ENCODE measurements around the gene COPS9.

The COPS9 gene

DNA sequence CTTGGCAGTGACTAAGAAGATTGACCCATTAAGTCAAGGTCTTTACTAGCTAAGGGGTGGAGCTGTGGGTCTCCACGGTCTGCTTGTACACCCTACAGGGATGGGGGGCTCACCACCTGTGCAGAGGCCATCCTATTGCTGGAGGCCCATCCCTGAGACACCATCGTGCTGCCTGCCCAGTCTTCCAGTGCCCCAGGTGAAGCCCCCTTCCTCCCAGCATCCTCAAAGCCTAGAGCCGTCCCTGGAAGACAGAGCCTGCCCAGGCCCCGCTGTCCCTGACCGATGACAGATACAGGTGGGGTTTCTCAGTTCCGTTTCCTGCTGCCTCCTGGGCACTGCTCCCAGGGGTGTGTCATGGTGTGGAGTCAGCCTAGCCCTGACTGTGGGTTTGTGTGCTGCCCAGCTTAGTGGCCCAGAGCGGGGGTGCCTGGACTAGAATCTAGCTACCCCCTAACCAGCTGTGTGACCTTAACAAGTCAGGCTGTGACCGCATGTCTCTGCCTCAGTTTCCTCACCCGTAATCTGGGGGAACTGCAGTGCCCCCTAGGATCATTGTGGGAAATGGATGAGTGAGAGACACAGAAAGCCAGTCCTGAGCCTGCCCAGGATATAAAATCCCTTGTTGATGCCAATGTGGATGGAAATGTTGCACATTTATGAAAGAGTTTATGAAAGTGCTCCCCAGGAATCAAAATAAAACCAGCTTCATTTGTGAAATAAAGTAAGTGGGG, 2.3 kb upstream of the COPS9 start:
- peaks cover 12% of the 10 kb centered on the region for H3K4me1 ChIP-seq (ENCODE audit: insufficient read depth, low read length)
- peaks cover 11% of the 10 kb centered on the region for H3K27me3 ChIP-seq (ENCODE audit: insufficient read depth, low read length)
- H3K4me3 ChIP-seq (ENCODE audit: low read length) = no peak overlapping the region
- no peak overlapping the region for H3K9ac ChIP-seq (ENCODE audit: low read depth, low read length)
- H3K27ac ChIP-seq (ENCODE audit: low read length) = no peak overlapping the region
- no peaks in the 10 kb centered on the region for H3K9me3 ChIP-seq (ENCODE audit: insufficient read depth, low read depth, low read length)
- peaks cover 5% of the 10 kb centered on the region for H3K36me3 ChIP-seq (ENCODE audit: insufficient read depth, low read depth, low read length)

DNA sequence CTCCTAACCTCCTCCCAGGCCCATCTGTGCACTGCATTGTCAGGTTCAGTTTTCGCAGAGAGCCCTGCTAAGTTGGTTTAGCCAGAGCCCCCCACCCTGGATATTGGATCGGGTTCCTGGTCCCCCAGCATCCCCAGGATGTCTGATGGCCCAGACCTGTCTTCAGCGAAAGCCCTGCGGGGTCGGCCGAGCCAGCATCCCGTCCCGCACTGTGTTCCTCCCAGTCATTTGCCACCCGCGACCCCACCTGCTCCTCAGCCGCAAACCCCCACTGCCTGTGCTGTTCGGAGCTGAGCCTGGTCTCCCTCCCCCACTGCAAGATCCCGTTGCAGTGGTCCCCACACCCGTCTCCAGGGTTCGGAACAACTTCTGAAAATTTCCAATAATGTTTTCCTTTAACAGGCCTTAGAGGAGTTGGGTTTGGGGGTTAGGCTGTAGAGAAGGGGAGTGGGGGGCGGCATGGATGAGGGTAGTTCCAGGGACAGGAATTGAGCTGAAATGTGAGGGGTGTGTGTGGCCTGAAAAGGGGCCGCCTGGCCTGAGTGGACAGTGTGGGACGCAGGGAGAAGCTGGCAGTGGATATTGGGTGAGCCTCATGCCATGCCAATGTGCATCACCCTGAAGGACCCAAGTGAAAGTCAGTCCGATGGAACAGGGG, 1.6 kb upstream of the COPS9 start:
- no peaks in the 10 kb centered on the region for H3K9me3 ChIP-seq (ENCODE audit: insufficient read depth, low read depth, low read length)
- H3K36me3 ChIP-seq (ENCODE audit: insufficient read depth, low read depth, low read length) = peaks cover 12% of the 10 kb centered on the region
- H3K4me1 ChIP-seq (ENCODE audit: insufficient read depth, low read length) = peaks cover 12% of the 10 kb centered on the region
- no peak overlapping the region for H3K27ac ChIP-seq (ENCODE audit: low read length)
- H3K4me3 ChIP-seq (ENCODE audit: low read length) = no peak overlapping the region
- H3K27me3 ChIP-seq (ENCODE audit: insufficient read depth, low read length) = peaks cover 11% of the 10 kb centered on the region
- H3K9ac ChIP-seq (ENCODE audit: low read depth, low read length) = no peak overlapping the region

DNA sequence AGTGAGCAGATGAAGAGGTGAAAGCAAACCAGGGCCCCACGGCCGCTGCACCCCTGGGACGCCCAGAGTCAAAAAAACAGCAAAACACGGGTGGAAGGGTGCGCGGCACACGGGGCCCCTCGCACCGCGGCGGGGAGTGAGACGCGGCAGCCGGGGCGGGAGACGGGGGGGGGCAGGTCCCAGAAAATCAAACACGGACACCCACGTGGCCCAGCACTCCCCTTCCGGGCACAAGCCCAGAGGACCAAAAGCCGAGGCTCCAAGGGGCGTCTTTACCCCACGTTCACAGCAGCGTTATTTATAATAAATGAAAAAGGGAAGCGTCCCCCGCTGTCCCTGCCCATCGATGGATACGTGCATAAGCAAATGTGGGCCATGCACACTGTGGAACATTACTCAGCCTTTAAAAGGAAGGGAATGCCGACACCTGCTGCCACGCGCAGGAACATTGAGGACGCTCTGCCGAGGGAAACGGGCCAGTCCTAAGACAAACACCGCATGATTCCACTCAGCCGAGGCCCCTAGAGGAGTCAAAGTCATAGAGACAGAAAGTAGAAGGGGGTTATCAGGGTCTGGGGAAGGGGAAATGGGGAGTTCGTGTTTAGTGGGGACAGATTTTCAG, 677 bp upstream of the COPS9 start:
- H3K9me3 ChIP-seq (ENCODE audit: insufficient read depth, low read depth, low read length) = no peaks in the 10 kb centered on the region
- peaks cover 12% of the 10 kb centered on the region for H3K4me1 ChIP-seq (ENCODE audit: insufficient read depth, low read length)
- peak overlapping the region; percentile 80 for H3K4me3 ChIP-seq (ENCODE audit: low read length)
- H3K9ac ChIP-seq (ENCODE audit: low read depth, low read length) = peak overlapping the region; percentile 69
- peaks cover 11% of the 10 kb centered on the region for H3K27me3 ChIP-seq (ENCODE audit: insufficient read depth, low read length)
- H3K36me3 ChIP-seq (ENCODE audit: insufficient read depth, low read depth, low read length) = peaks cover 21% of the 10 kb centered on the region
- no peak overlapping the region for H3K27ac ChIP-seq (ENCODE audit: low read length)

DNA sequence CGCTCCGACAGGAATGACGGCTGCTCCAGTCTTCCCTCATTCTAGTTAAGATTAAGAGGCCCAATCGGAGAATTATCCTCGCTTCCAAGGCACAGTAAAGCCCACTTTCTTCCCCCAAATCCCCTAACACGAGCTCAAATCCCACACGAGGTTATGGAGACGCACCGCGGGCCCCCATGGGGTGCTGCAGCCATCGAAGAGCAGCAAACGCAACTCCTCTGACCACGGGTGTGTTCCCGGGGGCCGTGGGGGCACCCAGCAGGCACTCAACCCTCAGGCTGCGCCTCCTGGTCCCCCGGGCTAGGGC, 446 bp downstream of the COPS9 start:
- Histone ChIP-seq H3K27ac (ENCODE audit: low read length) (no peak overlapping the region), H3K36me3 (ENCODE audit: insufficient read depth, low read depth, low read length) (peaks cover 32% of the 10 kb centered on the region), H3K4me3 (ENCODE audit: low read length) (peak overlapping the region; percentile 80), H3K27me3 (ENCODE audit: insufficient read depth, low read length) (peaks cover 11% of the 10 kb centered on the region), H3K9me3 (ENCODE audit: insufficient read depth, low read depth, low read length) (no peaks in the 10 kb centered on the region), H3K4me1 (ENCODE audit: insufficient read depth, low read length) (peaks cover 12% of the 10 kb centered on the region), H3K9ac (ENCODE audit: low read depth, low read length) (peak overlapping the region; percentile 91)

DNA sequence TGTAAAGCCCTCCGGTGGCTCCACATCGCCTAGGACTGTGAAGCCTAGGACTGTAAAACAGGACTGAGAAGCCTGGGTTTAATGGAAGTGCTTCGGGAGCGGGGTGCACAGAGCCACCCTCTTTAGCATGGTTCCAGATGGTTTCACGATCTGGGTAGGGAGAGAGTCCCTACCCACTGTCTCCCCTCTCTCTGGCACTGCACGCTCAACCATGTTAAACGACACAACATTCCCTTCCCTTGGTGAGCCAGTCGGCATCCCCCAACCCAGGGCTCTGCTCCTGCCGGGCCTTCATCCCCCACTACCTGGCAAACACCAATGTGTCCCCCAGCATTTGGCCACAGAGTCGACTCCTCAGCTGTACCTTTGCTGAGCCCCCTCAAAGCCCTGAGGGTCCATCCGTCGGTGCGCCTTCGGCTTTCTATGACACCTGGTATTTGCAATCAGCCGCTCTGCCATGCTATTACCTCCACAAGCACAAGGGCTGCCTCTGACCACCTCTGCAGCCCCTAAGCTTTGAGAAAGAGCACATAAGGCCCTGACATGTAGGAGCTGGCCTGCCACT, 1.1 kb downstream of the COPS9 start:
- H3K27ac ChIP-seq (ENCODE audit: low read length) = no peak overlapping the region
- peaks cover 11% of the 10 kb centered on the region for H3K4me1 ChIP-seq (ENCODE audit: insufficient read depth, low read length)
- peak overlapping the region; percentile 91 for H3K9ac ChIP-seq (ENCODE audit: low read depth, low read length)
- peak overlapping the region; percentile 80 for H3K4me3 ChIP-seq (ENCODE audit: low read length)
- H3K9me3 ChIP-seq (ENCODE audit: insufficient read depth, low read depth, low read length) = no peaks in the 10 kb centered on the region
- H3K27me3 ChIP-seq (ENCODE audit: insufficient read depth, low read length) = peaks cover 11% of the 10 kb centered on the region
- H3K36me3 ChIP-seq (ENCODE audit: insufficient read depth, low read depth, low read length) = peaks cover 39% of the 10 kb centered on the region

DNA sequence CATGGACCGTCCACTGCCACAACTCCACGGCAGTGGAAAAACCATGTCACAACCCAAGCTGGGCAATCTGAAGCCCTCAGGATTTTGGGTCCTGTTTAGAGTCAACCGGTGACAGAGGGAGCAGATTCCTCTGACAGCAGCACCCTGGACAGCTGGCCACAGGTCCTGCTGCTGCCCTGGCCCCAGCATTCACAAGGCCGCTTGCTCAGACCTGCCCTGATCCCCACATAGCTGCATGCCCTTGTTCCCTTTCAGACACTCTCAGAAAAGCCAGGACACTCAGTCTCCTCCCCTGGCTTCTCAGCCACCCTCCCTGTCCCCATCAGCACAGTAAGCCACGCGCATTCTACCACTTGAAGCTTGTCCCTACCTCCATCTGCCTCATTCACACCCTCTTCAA, 1.6 kb downstream of the COPS9 start:
- H3K9ac ChIP-seq (ENCODE audit: low read depth, low read length) = 0 out of 2 replicates have a peak overlapping the region, but pooled peaks have one; percentile 91
- H3K4me1 ChIP-seq (ENCODE audit: insufficient read depth, low read length) = peaks cover 5% of the 10 kb centered on the region
- peak overlapping the region; percentile 80; the same call in 1 of the 2 replicates for H3K4me3 ChIP-seq (ENCODE audit: low read length)
- peaks cover 44% of the 10 kb centered on the region for H3K36me3 ChIP-seq (ENCODE audit: insufficient read depth, low read depth, low read length)
- no peak overlapping the region for H3K27ac ChIP-seq (ENCODE audit: low read length)
- H3K27me3 ChIP-seq (ENCODE audit: insufficient read depth, low read length) = peaks cover 11% of the 10 kb centered on the region
- no peaks in the 10 kb centered on the region for H3K9me3 ChIP-seq (ENCODE audit: insufficient read depth, low read depth, low read length)

DNA sequence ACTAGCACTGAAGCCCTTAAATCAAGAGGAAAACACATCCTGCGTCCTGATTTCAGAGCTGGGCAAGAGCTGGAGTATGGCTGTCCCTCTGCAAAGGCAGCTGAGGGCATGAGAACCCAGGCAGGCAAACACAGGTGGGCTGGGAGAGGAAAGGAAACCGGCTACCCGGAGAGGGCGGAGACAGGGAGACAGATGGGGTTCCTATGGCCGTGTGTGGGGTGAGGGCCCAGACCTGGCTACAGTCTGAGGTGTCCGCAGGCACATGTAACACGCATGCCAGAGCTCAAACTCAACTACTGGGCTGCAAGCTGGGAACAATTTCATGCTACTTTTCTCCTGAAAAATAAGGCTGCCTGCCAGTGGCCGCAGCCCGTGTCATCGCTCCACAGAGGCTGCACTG, 2.7 kb downstream of the COPS9 start:
- H3K4me1 ChIP-seq (ENCODE audit: insufficient read depth, low read length) = peaks cover 3% of the 10 kb centered on the region
- no peak overlapping the region for H3K9ac ChIP-seq (ENCODE audit: low read depth, low read length)
- H3K4me3 ChIP-seq (ENCODE audit: low read length) = no peak overlapping the region
- no peaks in the 10 kb centered on the region for H3K9me3 ChIP-seq (ENCODE audit: insufficient read depth, low read depth, low read length)
- H3K27ac ChIP-seq (ENCODE audit: low read length) = no peak overlapping the region
- peaks cover 11% of the 10 kb centered on the region for H3K27me3 ChIP-seq (ENCODE audit: insufficient read depth, low read length)
- peaks cover 55% of the 10 kb centered on the region for H3K36me3 ChIP-seq (ENCODE audit: insufficient read depth, low read depth, low read length)

DNA sequence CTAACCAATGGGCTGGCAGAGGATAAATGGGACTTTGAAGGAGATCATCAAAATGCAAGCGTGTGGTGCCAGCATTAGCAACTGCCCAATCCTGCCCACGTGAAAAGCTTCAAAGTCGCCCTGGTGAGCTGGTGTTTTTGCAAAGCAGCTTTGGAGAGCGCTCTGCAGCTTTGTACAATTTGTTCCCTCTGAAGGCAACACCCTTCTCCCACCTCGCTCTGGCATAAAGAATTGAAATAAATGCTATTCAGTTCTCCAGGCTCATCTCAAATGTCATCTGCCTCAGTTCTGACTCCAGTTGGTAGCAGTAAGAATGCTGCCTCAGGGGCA, 3.5 kb downstream of the COPS9 start:
- Histone ChIP-seq H3K9ac (ENCODE audit: low read depth, low read length) (no peak overlapping the region), H3K4me3 (ENCODE audit: low read length) (no peak overlapping the region), H3K27me3 (ENCODE audit: insufficient read depth, low read length) (peaks cover 10% of the 10 kb centered on the region), H3K9me3 (ENCODE audit: insufficient read depth, low read depth, low read length) (no peaks in the 10 kb centered on the region), H3K36me3 (ENCODE audit: insufficient read depth, low read depth, low read length) (peaks cover 63% of the 10 kb centered on the region), H3K4me1 (ENCODE audit: insufficient read depth, low read length) (peaks cover 3% of the 10 kb centered on the region), H3K27ac (ENCODE audit: low read length) (no peak overlapping the region)

DNA sequence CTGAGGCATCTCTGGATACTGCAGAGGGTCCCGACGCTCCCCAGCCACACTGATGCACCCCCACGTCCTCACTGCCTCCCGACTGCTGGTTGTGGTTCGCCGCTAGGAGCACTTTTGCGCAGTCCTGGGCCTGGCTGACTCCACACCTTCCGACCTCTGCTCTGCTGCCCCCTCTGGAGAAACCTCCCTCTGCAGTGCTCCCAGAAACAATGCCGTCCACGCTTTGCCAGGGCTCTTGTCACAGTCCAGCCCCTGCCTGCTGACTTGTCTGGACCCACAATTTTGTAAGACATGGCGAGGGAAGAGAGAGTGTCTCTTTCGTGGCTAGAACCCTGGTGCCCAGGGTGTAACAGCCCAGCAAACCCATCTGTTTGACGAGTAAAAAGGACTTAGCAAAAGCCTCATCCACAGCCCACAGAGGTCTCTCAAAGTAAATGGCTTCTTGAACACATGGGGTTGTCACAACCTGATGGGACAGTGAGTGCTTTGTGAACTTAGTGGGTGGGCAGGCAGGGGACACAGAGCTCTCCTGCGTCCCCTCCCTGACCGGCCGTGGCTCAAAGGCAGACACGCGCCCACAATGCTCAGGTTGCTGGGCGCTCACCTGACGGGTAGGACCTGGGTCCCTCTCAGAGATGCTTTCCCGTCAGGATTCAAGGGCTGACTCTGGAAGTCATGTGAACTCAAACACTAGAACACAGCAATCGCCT, 4.0 kb downstream of the COPS9 start:
- peaks cover 5% of the 10 kb centered on the region for H3K27me3 ChIP-seq (ENCODE audit: insufficient read depth, low read length)
- no peaks in the 10 kb centered on the region for H3K9me3 ChIP-seq (ENCODE audit: insufficient read depth, low read depth, low read length)
- H3K4me1 ChIP-seq (ENCODE audit: insufficient read depth, low read length) = peaks cover 3% of the 10 kb centered on the region
- H3K27ac ChIP-seq (ENCODE audit: low read length) = no peak overlapping the region
- peaks cover 67% of the 10 kb centered on the region for H3K36me3 ChIP-seq (ENCODE audit: insufficient read depth, low read depth, low read length)
- no peak overlapping the region for H3K4me3 ChIP-seq (ENCODE audit: low read length)
- no peak overlapping the region for H3K9ac ChIP-seq (ENCODE audit: low read depth, low read length)

DNA sequence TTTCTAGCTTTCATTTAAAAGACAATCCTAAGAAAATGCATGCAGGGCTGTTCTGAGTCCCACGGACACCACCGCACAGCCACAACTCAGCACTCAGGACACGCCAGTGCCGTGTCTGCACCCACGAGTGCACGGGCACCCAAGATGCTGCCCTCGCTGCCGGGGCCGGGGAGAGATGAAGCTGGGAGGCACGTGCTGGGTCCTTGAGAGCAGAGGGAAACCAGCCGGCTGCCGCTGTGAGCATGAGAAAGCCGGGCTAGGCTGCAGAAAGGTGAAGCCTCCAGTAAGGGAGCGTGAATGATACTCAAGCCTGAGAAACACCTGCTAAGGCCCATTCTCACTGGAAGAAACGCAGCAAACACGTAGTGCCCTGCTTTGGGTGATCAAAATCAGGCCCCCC, 4.8 kb downstream of the COPS9 start:
- H3K9me3 ChIP-seq (ENCODE audit: insufficient read depth, low read depth, low read length) = no peaks in the 10 kb centered on the region
- H3K4me3 ChIP-seq (ENCODE audit: low read length) = no peak overlapping the region
- no peaks in the 10 kb centered on the region for H3K27me3 ChIP-seq (ENCODE audit: insufficient read depth, low read length)
- H3K4me1 ChIP-seq (ENCODE audit: insufficient read depth, low read length) = peaks cover 3% of the 10 kb centered on the region
- no peak overlapping the region for H3K27ac ChIP-seq (ENCODE audit: low read length)
- no peak overlapping the region for H3K9ac ChIP-seq (ENCODE audit: low read depth, low read length)
- H3K36me3 ChIP-seq (ENCODE audit: insufficient read depth, low read depth, low read length) = peaks cover 71% of the 10 kb centered on the region

DNA sequence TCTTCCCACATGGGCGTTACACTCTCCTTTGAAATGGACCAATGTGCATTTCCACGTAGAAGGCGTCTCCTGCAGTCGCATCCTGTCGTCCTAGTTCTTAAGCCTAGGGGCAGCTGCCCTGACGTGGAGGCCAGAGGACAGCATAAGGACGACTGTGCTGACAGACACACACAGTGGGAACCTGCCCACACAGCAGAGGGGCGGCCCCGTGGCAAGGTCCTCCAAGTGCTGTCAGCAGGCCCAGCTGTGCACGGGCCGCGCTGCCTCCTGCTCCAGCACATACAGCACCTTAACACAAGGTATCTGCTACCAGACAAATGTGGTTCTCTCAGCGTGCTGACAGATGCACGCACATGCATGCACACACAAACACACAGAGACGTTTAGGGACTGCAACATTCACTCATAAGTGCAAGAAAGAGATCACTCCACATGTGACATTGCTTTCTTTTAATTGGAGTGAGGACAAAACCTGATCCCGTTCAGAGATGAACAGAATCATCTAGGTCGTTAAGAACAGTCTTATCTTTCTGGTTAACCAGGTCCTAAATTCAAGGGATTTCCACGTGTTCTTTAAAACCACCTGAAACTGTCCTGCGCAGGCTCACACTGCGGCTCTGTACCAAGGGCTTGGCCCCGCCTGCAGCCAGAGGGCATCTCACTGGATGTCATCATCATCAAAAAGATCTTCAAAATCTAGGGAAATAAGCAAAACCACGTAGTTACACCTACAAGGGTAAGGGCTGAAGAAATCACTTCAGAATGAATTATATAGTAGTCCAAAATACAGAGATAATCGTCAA, 5.5 kb downstream of the COPS9 start:
- Histone ChIP-seq H3K4me1 (ENCODE audit: insufficient read depth, low read length) (peaks cover 3% of the 10 kb centered on the region), H3K36me3 (ENCODE audit: insufficient read depth, low read depth, low read length) (peaks cover 78% of the 10 kb centered on the region), H3K9me3 (ENCODE audit: insufficient read depth, low read depth, low read length) (no peaks in the 10 kb centered on the region), H3K27me3 (ENCODE audit: insufficient read depth, low read length) (no peaks in the 10 kb centered on the region), H3K4me3 (ENCODE audit: low read length) (no peak overlapping the region), H3K9ac (ENCODE audit: low read depth, low read length) (no peak overlapping the region), H3K27ac (ENCODE audit: low read length) (no peak overlapping the region)

Data from iPS-20b (cell line).